Superior temporal gyrus (tissue), 1 donor: ENCODE measurements around the gene RAPGEF5.

Experiments
- DNase-seq: peaks from one replicate; pipeline ENCODE4 v3.0.0-alpha.2; 2016; ENCODE audit errors: extremely low spot score

Gene RAPGEF5

DNA sequence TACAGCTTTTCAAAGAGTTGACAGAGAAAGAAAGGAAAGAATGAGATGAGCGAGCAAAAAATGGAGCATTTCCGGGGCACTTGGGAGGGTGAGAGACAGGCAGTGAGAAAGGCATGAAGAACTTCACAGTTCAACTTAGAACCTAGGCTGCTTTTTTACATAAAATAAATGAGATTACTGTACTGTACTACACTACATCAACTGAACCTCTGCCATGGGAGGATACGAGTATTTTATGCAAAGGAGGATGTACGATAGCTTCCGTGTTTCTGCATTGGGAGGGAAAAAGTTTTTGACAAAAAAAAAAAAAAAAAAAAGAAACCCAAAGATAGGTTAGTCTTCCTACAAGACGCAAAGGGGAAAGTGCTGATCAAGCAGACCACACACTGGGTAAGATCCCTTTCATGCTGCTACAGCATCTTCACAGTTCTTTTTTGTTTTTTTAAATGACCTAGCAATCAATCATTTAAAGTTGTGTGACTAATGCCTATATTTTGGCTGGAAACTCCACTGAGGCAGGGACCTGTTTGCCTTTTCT is 88.0 kb downstream of the RAPGEF5 start:
- DNase-seq, result no peak

DNA sequence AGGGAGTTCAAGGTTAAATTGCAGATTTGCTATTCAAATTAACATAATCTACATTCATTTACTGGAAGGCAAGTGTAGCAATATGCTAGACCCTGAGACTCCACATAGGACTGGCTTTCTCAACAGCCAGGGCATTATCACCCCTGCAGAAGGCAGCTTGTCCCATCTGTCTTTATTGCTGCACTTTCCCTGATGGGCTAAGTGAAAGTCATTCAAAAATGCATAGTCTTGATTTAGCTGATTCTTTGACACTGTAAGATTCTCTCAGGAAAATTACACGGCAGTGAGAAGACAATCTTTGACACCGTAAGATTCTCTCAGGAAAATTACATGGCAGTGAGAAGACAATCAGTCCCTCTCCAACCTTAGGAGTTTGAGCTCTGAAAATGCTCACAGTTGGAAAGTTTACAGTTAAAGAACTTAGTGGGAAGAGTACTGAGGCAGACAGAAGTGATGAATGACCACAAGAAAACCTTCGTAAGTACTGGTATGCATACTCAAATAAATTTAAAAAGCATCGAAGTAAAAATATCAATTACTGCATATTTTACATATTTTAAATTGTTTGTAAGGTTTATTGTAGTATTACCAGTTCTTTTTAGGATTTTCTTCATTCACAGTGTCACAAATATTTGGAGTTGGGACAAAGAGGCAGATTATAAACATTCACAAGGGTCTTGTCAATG is 88.9 kb downstream of the RAPGEF5 start:
- no peak for DNase-seq

DNA sequence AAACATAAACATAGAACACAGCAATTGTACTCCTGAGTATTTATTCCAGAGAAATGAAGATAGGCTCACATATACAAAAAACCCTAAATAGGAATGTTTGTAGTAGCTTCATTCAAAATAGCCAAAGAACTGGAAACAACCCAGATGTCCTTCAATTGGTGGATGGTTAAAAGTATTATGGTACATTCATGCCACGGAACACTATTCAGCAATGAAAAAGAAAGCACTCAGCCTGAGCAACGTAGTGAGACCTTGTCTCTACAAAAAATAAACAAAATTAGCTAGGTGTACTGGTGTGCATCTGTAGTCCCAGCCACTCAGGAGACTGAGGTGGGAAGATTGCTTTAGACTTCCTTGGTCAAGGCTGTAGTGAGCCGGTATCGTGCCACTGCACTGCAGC is 94.4 kb downstream of the RAPGEF5 start:
- DNase-seq, result no peak

- peak; percentile 86 for DNase-seq
These were observed 100.3 kb downstream of the RAPGEF5 start for GRCh38 chr7:22256541-22257096.

DNA sequence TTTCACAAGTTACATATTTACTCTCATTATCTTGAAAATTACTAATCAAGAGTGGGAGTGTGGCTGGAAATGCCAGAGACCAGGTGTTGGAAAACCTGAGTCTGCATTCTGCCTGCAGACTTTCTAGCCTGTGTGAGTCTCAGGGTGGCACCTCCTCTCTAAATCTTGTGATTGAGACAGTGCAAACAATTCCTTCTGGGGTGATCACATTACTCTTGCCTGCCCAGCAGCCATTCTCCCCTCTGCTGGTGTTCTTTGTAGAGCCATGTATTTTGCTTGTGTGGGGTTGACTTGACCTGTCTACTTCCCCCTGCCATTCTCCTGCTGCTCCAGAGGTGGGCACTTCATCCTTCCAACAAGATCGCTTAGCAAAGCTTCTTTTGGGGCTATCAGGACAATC is 101.1 kb downstream of the RAPGEF5 start:
- peak; percentile 72 for DNase-seq

DNA sequence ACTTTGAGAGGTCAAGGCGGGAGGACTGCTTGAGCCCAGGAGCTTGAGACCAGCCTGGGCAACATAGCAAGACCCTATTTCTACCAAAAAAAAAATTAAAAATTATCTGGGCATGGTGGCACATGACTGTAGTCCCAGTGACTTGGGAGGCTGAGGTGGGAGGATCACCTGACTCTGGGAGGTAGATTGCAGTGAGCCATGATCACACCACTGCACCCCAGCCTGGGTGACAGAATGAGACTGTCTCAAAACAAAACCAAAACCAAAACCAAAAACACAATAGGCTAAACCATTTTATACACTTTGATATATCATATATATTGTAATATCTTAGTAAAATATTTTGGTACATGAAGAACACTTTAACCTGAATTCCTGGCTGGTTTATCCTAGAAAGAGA is 101.6 kb downstream of the RAPGEF5 start:
- no peak for DNase-seq

DNA sequence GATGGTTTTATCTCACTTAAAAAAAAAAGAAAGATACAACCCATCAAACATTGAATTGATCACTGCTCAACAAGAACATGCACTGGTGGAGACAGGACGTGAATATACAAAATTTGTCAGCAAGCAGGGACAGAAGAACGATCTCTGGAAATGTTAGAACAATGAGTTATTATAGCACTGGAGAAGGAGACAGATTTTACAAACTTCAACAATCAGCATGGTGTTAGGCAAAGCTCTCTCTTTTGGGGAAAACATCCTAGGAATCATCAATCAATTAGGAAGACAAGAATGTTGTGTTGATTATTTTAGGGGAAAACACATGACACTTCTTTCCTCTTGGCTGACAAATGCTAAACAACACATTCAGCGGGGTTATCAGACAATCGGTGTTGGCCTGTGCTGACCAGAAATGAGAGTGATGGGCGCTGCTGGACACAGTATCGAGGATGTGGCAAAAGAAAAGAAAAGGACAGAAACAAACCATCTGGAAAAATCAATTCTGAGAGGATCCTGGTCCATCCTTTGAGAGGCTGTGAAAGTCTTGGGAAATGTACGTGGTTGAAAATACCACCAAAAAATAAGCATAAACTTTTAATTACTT is 103.9 kb downstream of the RAPGEF5 start:
- peak; percentile 87 for DNase-seq

- peak; percentile 81 for DNase-seq
These were observed 104.9 kb downstream of the RAPGEF5 start for GRCh38 chr7:22252016-22252415.

GRCh38 chr7:22251281-22251680 is 105.7 kb downstream of the RAPGEF5 start:
- DNase-seq, result peak; percentile 71

DNA sequence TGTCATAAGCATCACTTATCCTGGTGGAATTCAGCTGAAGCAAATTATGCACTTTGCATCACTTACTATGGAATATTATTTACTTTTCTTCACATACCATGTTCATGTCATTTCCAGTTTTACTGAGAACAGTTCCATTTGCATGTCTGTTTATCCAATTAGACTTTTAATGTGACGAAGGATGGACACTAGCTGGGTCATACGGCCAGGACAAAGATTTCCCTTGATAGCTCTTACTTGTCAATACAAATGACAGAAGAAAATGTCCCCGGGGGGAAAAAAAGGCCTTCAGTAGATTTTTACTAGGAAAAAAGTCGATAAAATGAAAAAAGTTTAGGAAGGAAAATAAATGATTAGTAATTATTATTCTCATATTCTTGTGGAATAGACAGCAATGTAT is 106.6 kb downstream of the RAPGEF5 start:
- peak; percentile 74 for DNase-seq

DNA sequence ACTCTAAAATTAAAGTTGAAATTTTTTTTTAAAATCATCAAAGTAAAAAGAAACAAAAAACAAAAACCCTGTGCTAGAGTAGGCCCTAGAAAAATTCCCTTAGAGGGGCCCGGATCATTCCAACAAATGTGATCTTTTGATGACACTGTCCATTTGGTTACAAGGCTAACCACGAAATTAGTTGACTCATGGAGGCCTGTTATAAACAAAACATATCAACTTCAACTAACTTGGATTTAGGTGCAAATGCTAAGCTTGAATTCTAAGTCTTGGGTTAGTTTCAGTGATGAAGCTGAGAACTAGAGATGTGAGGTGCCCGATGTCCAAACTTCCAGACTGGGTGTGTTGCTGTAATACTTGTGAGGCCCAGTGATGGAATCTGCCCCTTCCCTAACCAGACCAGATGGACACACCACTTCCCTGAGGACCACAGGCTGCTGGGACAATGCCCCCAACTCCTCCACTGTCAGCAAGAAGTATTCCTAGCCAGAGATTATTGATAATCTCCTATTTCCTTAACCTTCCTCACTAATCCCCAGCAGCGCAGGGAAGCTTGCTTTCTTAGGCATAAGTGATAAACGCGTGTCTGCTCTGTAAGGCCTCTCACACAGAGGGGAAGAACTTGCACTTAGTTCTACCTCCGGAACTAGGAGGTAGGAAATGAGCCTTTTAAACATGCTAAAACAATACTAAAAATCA is 108.7 kb downstream of the RAPGEF5 start:
- no peak for DNase-seq

DNA sequence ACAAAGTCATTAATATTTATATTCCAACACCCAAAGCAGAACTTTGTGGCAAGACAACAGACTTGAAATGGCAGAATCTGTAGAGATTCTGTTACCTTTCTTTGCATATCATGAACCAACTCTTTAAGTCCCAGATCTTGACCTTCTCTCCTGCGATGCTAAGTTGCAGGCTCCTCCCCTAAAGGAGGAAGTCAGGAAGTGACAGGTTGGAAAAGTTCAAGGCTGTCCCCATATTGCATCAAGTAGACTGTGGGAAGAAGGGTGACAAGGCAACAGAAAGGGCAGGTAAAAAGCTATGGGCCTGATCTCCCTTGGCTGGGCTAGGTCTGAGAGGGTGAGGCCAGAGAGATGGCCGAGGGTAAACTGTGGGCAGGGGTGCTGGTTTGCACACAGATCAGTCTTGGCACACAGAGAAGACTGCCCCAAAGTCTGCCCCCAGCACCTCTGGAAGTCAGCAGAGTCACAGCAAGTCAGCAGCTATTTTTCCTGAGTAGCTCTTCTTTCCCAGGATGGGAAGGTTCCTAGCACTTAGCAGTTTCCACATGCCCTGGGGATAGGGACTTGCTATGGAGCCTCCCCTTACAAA is 115.1 kb downstream of the RAPGEF5 start:
- no peak for DNase-seq

DNA sequence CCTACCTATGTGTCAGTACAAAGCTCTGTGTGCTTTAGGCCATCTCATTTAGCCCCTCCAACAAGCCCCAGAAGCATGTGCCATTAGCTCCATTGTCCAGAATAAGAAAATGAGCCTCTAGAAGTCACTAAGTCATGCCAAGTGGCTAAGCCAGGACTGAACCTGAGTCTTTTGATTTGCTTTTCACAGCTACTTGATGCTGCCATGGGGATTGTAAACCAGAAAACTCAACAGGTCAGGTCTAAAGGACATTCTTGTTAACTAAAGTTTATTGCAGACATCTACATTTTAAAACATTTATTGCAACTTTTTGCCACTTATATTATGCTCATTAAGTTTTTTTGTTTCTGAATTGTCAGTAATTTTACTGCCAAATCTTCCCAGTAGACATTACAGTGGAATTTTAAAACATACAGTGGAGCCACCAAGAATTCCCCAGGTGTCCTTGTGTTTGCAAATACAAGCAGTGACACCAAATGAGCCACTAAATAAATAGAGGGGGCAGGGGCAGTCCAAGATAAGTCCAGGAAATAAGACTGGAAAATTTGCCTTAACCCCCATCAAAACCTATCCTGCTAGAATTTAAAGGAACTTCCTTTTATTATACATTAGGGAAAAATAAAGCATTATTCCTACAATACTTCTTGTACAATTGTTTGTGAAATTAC is 115.9 kb downstream of the RAPGEF5 start:
- DNase-seq, result no peak

GRCh38 chr7:22238354-22239311 is 118.3 kb downstream of the RAPGEF5 start:
- no peak for DNase-seq

GRCh38 chr7:22235134-22235533 is 121.8 kb downstream of the RAPGEF5 start:
- DNase-seq, result no peak

- DNase-seq, result no peak
These were observed 122.7 kb downstream of the RAPGEF5 start for GRCh38 chr7:22234227-22234626.

- peak; percentile 21 for DNase-seq
These were observed 125.1 kb downstream of the RAPGEF5 start for GRCh38 chr7:22231806-22232205.

DNA sequence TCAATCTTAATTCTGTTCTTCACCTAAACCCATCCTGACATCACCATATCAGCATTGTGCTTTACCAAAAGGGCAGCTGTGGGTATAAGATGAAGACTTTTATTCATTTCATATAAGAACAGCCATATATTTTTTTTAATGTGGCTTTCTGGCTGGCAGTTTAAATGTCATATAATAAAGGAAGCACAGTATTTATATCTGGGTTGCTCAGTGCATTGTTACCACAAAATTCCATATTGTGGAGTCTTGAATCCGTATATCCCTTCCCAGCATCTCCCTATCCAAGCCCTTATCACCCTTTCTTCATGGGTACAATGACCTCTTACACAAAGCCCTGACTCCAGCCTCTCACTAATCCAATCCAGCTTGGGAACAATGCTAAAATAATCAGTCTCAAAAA is 125.8 kb downstream of the RAPGEF5 start:
- DNase-seq, result no peak

- peak; percentile 49 for DNase-seq
These were observed 126.7 kb downstream of the RAPGEF5 start for GRCh38 chr7:22230238-22230637.

DNA sequence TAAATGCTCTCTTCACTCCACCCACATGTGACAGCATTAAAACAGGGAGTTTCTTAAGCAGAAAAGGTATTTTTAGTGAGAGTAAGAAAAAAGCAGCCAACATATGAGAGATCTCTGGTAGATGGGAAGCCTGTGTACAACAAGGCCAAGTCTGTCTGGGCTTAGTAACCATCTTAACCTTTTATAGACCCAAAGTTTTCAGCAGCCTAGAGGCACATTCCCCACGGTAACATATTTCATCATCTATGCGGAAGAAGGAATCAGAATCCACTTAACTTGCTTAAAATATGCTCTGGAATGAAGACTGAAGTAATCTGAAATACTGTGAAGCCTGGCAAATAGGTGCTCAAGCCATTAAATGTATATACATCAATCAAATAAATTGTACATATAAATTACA is 127.8 kb downstream of the RAPGEF5 start:
- peak; percentile 43 for DNase-seq
